Activated CD8-positive, alpha-beta T cell treated with anti-CD3 and anti-CD28 coated beads for 36 hours (primary cell): ENCODE measurements around the gene PSRC1. TPM values are rescaled to one million over a fixed set of nuclear protein-coding genes. Genes with fewer than 3 reads are reported as not detected.
A peak's percentile ranks its signal among the peaks of the same experiment; 100 is the strongest.

Source experiments
- ATAC-seq: fragments of 200-7000 bp; cut with Tn5 transposase; one replicate; pipeline ENCODE4 v1.10.0; 2021; ENCODE audit warnings: mild to moderate bottlenecking, moderate library complexity
- CTCF ChIA-PET: fragments of 350-600 bp; sonication (Branson Sonifier 250); formaldehyde crosslinking; loops from one replicate; lab custom pipeline; 2021; ENCODE audit warnings: antibody characterized with exemption; lab: Charles Lee
- POLR2A ChIA-PET: fragments of 350-600 bp; sonication (Branson Sonifier 250); formaldehyde crosslinking; loops from one replicate; lab custom pipeline; 2021; ENCODE audit warnings: antibody characterized with exemption; lab: Charles Lee
- DNase-seq: peaks from one replicate; pipeline ENCODE4 v3.0.0-alpha.2; 2020
- H3K27ac Mint-ChIP-seq: one replicate; pipeline ENCODE4 v1.8.0; 2021; ENCODE audit warnings: mild to moderate bottlenecking, mixed read lengths
- H3K27me3 Mint-ChIP-seq: one replicate; pipeline ENCODE4 v1.8.0; 2021; ENCODE audit warnings: mixed read lengths
- H3K36me3 Mint-ChIP-seq: one replicate; pipeline ENCODE4 v1.8.0; 2021; ENCODE audit warnings: low read depth, mixed read lengths
- H3K4me1 Mint-ChIP-seq: one replicate; pipeline ENCODE4 v1.8.0; 2021; ENCODE audit warnings: low read depth, mixed read lengths
- H3K4me3 Mint-ChIP-seq: one replicate; pipeline ENCODE4 v1.8.0; 2021; ENCODE audit warnings: mild to moderate bottlenecking, moderate library complexity, mixed read lengths
- H3K9me3 Mint-ChIP-seq: one replicate; pipeline ENCODE4 v1.8.0; 2021; ENCODE audit warnings: mixed read lengths
- CTCF ChIP-seq: fragments of 200-600 bp; IDR thresholded peaks from one replicate; pipeline ENCODE4 v1.8.0; 2022; ENCODE audit warnings: antibody characterized with exemption, mild to moderate bottlenecking
- intact Hi-C: fragments of 100-400 bp; cut with micrococcal nuclease; formaldehyde crosslinking; loops from one replicate; pipeline ENCODE4 v1.10.0; 2022
- total RNA-seq, 2 experiments: library from RNA; stranded (reverse); gene quantifications; one replicate each; pipeline ENCODE4 v1.2.3, GENCODE V29; 2021

The PSRC1 gene
- total RNA-seq, 2 experiments from 2014 or later: 12.9 to 14.0 TPM

GRCh38 chr1:109239409-109240068, 43.4 kb downstream of the PSRC1 start:
- Mint-ChIP-seq H3K4me3 (no peak overlapping the region), H3K9me3 (no peaks in the 10 kb centered on the region), H3K27ac (peak overlapping the region; percentile 27), H3K27me3 (peaks cover 3% of the 10 kb centered on the region), H3K4me1 (peaks cover 14% of the 10 kb centered on the region), H3K36me3 (peaks cover 22% of the 10 kb centered on the region)
- TF ChIP-seq CTCF: peak; percentile 37
- ATAC-seq (peak; percentile 77), DNase-seq (peak; percentile 58)
- POLR2A ChIA-PET: interaction anchor here (0.9 to 2.8 kb wide), 4 partner anchors 14 to 112 kb away, joined by 3 to 18 read pairs (median 5); partner anchors contain the start of gene SARS1
- CTCF ChIA-PET: interaction anchor here (0.6 to 4.6 kb wide), 17 partner anchors 11 to 300 kb away, joined by 3 to 30 read pairs (median 3); partner anchors contain the start of genes CYB561D1, GPR61, PSRC1 and SORT1
- intact Hi-C loops: no loop called here

- intact Hi-C loops: no loop called here
- peaks cover 3% of the 10 kb centered on the region for H3K27me3 Mint-ChIP-seq
- ChIA-PET POLR2A (interaction anchor here (0.9 to 2.8 kb wide), 3 partner anchors 13 to 112 kb away, joined by 3 to 18 read pairs (median 4); partner anchors contain the start of gene SARS1), CTCF (interaction anchor here (0.9 to 4.6 kb wide), 19 partner anchors 9 to 300 kb away, joined by 3 to 30 read pairs (median 3); partner anchors contain the start of genes CYB561D1, GPR61, PSRC1 and SORT1)
- DNase-seq: no peak
- H3K4me3 Mint-ChIP-seq: no peak overlapping the region
- H3K4me1 Mint-ChIP-seq: peaks cover 14% of the 10 kb centered on the region
- H3K27ac Mint-ChIP-seq: no peak overlapping the region
- no peaks in the 10 kb centered on the region for H3K9me3 Mint-ChIP-seq
- no peak for ATAC-seq
- H3K36me3 Mint-ChIP-seq: peaks cover 26% of the 10 kb centered on the region
- no peak for TF ChIP-seq CTCF
These were observed 43.9 kb downstream of the PSRC1 start for GRCh38 chr1:109239047-109239408.

GRCh38 chr1:109238382-109238781, 44.6 kb downstream of the PSRC1 start:
- Mint-ChIP-seq H3K27me3 (peaks cover 3% of the 10 kb centered on the region), H3K27ac (no peak overlapping the region), H3K9me3 (no peaks in the 10 kb centered on the region), H3K4me1 (peaks cover 14% of the 10 kb centered on the region), H3K36me3 (peaks cover 26% of the 10 kb centered on the region), H3K4me3 (no peak overlapping the region)
- DNase-seq (no peak), ATAC-seq (no peak)
- ChIA-PET CTCF (interaction anchor here (0.9 to 4.6 kb wide), 15 partner anchors 9 to 301 kb away, joined by 3 to 30 read pairs (median 4); partner anchors contain the start of genes CELSR2, CYB561D1, GPR61 and SORT1), POLR2A (interaction anchor here (0.7 to 2.8 kb wide), 2 partner anchors 24 to 179 kb away, joined by 3 to 18 read pairs; partner anchors contain the start of gene SARS1)
- no peak for TF ChIP-seq CTCF
- intact Hi-C loops: no loop called here

- Mint-ChIP-seq H3K9me3 (no peaks in the 10 kb centered on the region), H3K27me3 (peaks cover 3% of the 10 kb centered on the region), H3K4me1 (peaks cover 14% of the 10 kb centered on the region), H3K27ac (no peak overlapping the region), H3K36me3 (peaks cover 32% of the 10 kb centered on the region), H3K4me3 (no peak overlapping the region)
- TF ChIP-seq CTCF: no peak
- intact Hi-C loops: no loop called here
- no peak for ATAC-seq
- POLR2A ChIA-PET: interaction anchor here (1.4 to 2.8 kb wide), 2 partner anchors 15 to 23 kb away, joined by 3 to 18 read pairs; partner anchors contain the start of gene SARS1
- no peak for DNase-seq
- CTCF ChIA-PET: interaction anchor here (1.2 to 4.6 kb wide), 6 partner anchors 10 to 295 kb away, joined by 3 to 30 read pairs (median 6); partner anchors contain the start of genes CELSR2 and SORT1
These were observed 45.4 kb downstream of the PSRC1 start for GRCh38 chr1:109237512-109237911.
